ENCODE measurements around the gene CDC42BPA. TPM values are rescaled to one million over a fixed set of nuclear protein-coding genes. Genes with fewer than 3 reads are reported as not detected.

Gene CDC42BPA
- total and polyA plus RNA-seq, 9 of the 15 experiments (the other 6 are each of a cell fraction or from before 2014, with no cell fraction given), result 8.0 to 77.5 (median 52.1) TPM

GRCh38 chr1:227299241-227299627 lies 19.1 kb downstream of the CDC42BPA start:
- Histone ChIP-seq H3K9me3 (replicated peaks; ENCODE audit: control insufficient read depth, insufficient read depth, low read depth, low read length) (no peaks in the 10 kb centered on the region; the same call in 1 of the 2 replicates), H4K20me1 (replicated peaks; ENCODE audit: control insufficient read depth, insufficient read depth, low read length) (no peaks in the 10 kb centered on the region), H3K27me3 (ENCODE audit: control insufficient read depth in 2 of 2, insufficient read depth in 2 of 2, low read length in 2 of 2) (no peaks in the 10 kb centered on the region), H2AFZ (ENCODE audit: low read depth, low read length) (no peak overlapping the region), H3K9ac (ENCODE audit: insufficient read depth in 1 of 2, low read depth in 2 of 2, low read length in 2 of 2) (peak overlapping the region in 1 of 2 experiments; percentile 57; a peak in 2 of 4 replicates), H3K36me3 (ENCODE audit: control insufficient read depth, insufficient read depth, low read length) (peaks cover 13% of the 10 kb centered on the region; the same call in 2 of the 3 replicates), H3K9me1 (ENCODE audit: control insufficient read depth, insufficient read depth, low read length) (no peaks in the 10 kb centered on the region), H3K4me1 (replicated peaks in 1 of 2; ENCODE audit: control insufficient read depth in 2 of 2, insufficient read depth in 2 of 2, low read length in 2 of 2) (peaks cover 5 to 21% of the 10 kb centered on the region in 2 experiments; a peak in 3 of 5 replicates), H3K27ac (ENCODE audit: extremely low read depth, low read depth, low read length) (peak overlapping the region; percentile 42; the same call in 2 of the 3 replicates), H3K79me2 (ENCODE audit: control insufficient read depth, insufficient read depth, low read length) (peaks cover 98% of the 10 kb centered on the region), H3K4me3 (no peak overlapping the region), H3K4me2 (ENCODE audit: insufficient read depth, low read length) (peak overlapping the region; percentile 4; the same call in 1 of the 2 replicates)
- BruUV-seq (replicated peaks), result no TSS peak
- intact Hi-C loops (cut with micrococcal nuclease), result no loop called here
- FAIRE-seq (no peak), DNase-seq (ENCODE audit: extremely low read depth in 1 of 4, low spot score in 3 of 4) (no peak), ATAC-seq (no peak)
- ChIA-PET CTCF (ENCODE audit: low intra/inter-chr PET ratio) (interaction anchor here (0.6 kb wide), 1 partner anchor 9 kb away, joined by 4 read pairs; no protein-coding TSS in a partner anchor), POLR2A (interaction anchor here (0.8 to 5.1 kb wide), 5 partner anchors 9 to 20 kb away, joined by 3 to 39 read pairs (median 5); partner anchors contain the start of gene CDC42BPA)
- in situ Hi-C loops (cut with MboI), result no loop called here
- TF ChIP-seq CHCHD3 (CRISPR knock-in tag; IDR thresholded peaks at IDR 0.05) (no peak), BRD9 (IDR thresholded peaks at IDR 0.05; ENCODE audit: low read depth, partially characterized antibody) (peak; percentile 22), SMARCA4 (IDR thresholded peaks at IDR 0.05) (peak; percentile 8; the same call in 1 of the 2 replicates), KDM4B (IDR thresholded peaks at IDR 0.05; ENCODE audit: borderline replicate concordance in 2 of 2, low read depth in 1 of 2) (0 out of 4 replicates have a peak, but pooled peaks of 1 of the 2 experiments have one; percentile 60), LEF1 (IDR thresholded peaks at IDR 0.05) (peak; percentile 15; the same call in 1 of the 2 replicates), SMARCA5 (IDR thresholded peaks at IDR 0.05) (no peak), SAFB (IDR thresholded peaks at IDR 0.05; ENCODE audit: borderline replicate concordance, low read depth, low read length) (no peak), ZNF318 (IDR thresholded peaks at IDR 0.05; ENCODE audit: borderline replicate concordance in 1 of 2, low read depth in 1 of 2) (peak in 1 of 2 experiments; percentile 60; a peak in 1 of 4 replicates), ZNF347 (CRISPR knock-in tag; IDR thresholded peaks at IDR 0.05; ENCODE audit: low read depth) (no peak), ZNF23 (CRISPR knock-in tag; IDR thresholded peaks at IDR 0.05) (no peak), RBM34 (IDR thresholded peaks at IDR 0.05; ENCODE audit: borderline replicate concordance, insufficient read depth, low read length) (no peak), POLR2H (tag; IDR thresholded peaks at IDR 0.05; ENCODE audit: low read depth) (0 out of 2 replicates have a peak, but pooled peaks have one; percentile 6), CTBP1 (IDR thresholded peaks at IDR 0.05; ENCODE audit: borderline replicate concordance) (no peak), EP300 (IDR thresholded peaks at IDR 0.05; ENCODE audit: low read length) (0 out of 2 replicates have a peak, but pooled peaks have one; percentile 9), SMARCE1 (IDR thresholded peaks at IDR 0.05) (peak; percentile 21; the same call in 1 of the 2 replicates)
